GM12878 (cell line): ENCODE results near the gene MYBPC2. TPM values are rescaled to one million over a fixed set of nuclear protein-coding genes. Genes with fewer than 3 reads are reported as not detected.

Experiments used
- ASH2L ChIP-seq: fragments of 300-600, 200-600 bp; sonication (generic); IDR thresholded peaks from 2 replicates; pipeline ENCODE4 v1.6.1; 2017; ENCODE audit warnings: low read depth, mild to moderate bottlenecking, borderline replicate concordance
- CBX3 ChIP-seq: fragments of 200-600 bp; sonication (generic); IDR thresholded peaks from 2 replicates; pipeline ENCODE4 v1.6.1; 2016; ENCODE audit warnings: low read depth, borderline replicate concordance
- CHD2 ChIP-seq: IDR thresholded peaks from 2 replicates; pipeline ENCODE4 v1.6.1; 2011; ENCODE audit warnings: low read depth, low read length, improper control_type of control experiment, borderline replicate concordance
- CHD4 ChIP-seq: fragments of 200-600 bp; sonication (generic); IDR thresholded peaks from 2 replicates; pipeline ENCODE4 v1.6.1; 2016; ENCODE audit warnings: mild to moderate bottlenecking
- CREM ChIP-seq: IDR thresholded peaks from 2 replicates; pipeline ENCODE4 v1.6.1; 2014; ENCODE audit warnings: antibody characterized with exemption, low read depth
- IKZF2 ChIP-seq, 2 experiments: fragments of 450-650 bp; IDR thresholded peaks; 2 replicates each; pipeline ENCODE4 v1.6.1; 2017; ENCODE audit warnings: mild to moderate bottlenecking in 2 of 2, moderate library complexity in 2 of 2
- IRF4 ChIP-seq: IDR thresholded peaks from 2 replicates; pipeline ENCODE4 v1.6.1; 2011; ENCODE audit warnings: low read depth, low read length
- MYB ChIP-seq: fragments of 150-350 bp; IDR thresholded peaks from 2 replicates; pipeline ENCODE4 v1.6.1; 2014; ENCODE audit warnings: mild to moderate bottlenecking, low read depth, low read length, borderline replicate concordance
- PAX8 ChIP-seq: fragments of 450-650 bp; IDR thresholded peaks from 2 replicates; pipeline ENCODE4 v1.6.1; 2017; ENCODE audit warnings: mild to moderate bottlenecking, moderate library complexity
- POLR2A ChIP-seq: IDR thresholded peaks from 2 replicates; pipeline ENCODE4 v1.6.1; 2011; ENCODE audit warnings: low read depth, mild to moderate bottlenecking, low read length
- POU2F2 ChIP-seq: IDR thresholded peaks from 3 replicates; pipeline ENCODE4 v1.6.1; 2011; ENCODE audit warnings: low read depth, mild to moderate bottlenecking, low read length, borderline replicate concordance
- RBBP5 ChIP-seq: fragments of 200-600 bp; sonication (generic); conservative IDR thresholded peaks from 2 replicates; pipeline ENCODE4 v1.6.1; 2016
- SMAD5 ChIP-seq: IDR thresholded peaks from 2 replicates; pipeline ENCODE4 v1.6.1; 2016; ENCODE audit warnings: antibody characterized with exemption, low read depth
- SPI1 ChIP-seq: IDR thresholded peaks from 2 replicates; pipeline ENCODE4 v1.6.1; 2011; ENCODE audit warnings: low read depth, mild to moderate bottlenecking, low read length, moderate library complexity, borderline replicate concordance; ENCODE audit not compliant: insufficient read depth
- TCF12 ChIP-seq: IDR thresholded peaks from 2 replicates; pipeline ENCODE4 v1.6.1; 2011; ENCODE audit warnings: low read depth, mild to moderate bottlenecking, low read length
- WRNIP1 ChIP-seq: IDR thresholded peaks from 2 replicates; pipeline ENCODE4 v1.6.1; 2011; ENCODE audit warnings: low read depth, low read length, improper control_type of control experiment, borderline replicate concordance
- YBX1 ChIP-seq: fragments of 450-650 bp; IDR thresholded peaks from 2 replicates; pipeline ENCODE4 v1.6.1; 2016; ENCODE audit warnings: antibody characterized with exemption
- ZNF207 ChIP-seq: fragments of 450-650 bp; IDR thresholded peaks from 2 replicates; pipeline ENCODE4 v1.6.1; 2014; ENCODE audit warnings: antibody characterized with exemption, mild to moderate bottlenecking, borderline replicate concordance
- polyA plus RNA-seq, 11 experiments: library from polyadenylated mRNA; depleted of rRNA in 4 of 11; unstranded in 6 of 11; stranded (reverse) in 5 of 11; fragments of >200 nt; fragmentation: Nextera tagmentation in 4 of 11; fragmentation: Illumina TruSeq in 1 of 11; extraction: Ambion mirVana in 4 of 11; extraction: Trizol in 1 of 11; gene quantifications; 1 replicate in 1 of 11; 2 replicates in 10 of 11; pipeline versions ENCODE4 v1.2.1 to v1.2.3, GENCODE V29; 2011 to 2016; ENCODE audit warnings: inconsistent platforms in 2 of 11, missing spikeins in 2 of 11, low read depth in 1 of 11
- total RNA-seq, 4 experiments: library from RNA; depleted of rRNA in 3 of 4; stranded (reverse); fragments of >200 nt in 3 of 4; fragmentation: Illumina TruSeq in 1 of 4; extraction: Trizol in 1 of 4; gene quantifications; 2 replicates each; pipeline versions ENCODE4 v1.2.1 to v1.2.3, GENCODE V29; 2013 to 2021
- TF ChIP-seq, protein P1 (sequence below): fragments of 450-650 bp; formaldehyde crosslinking; IDR thresholded peaks from 2 replicates; pipeline ENCODE4 v1.4.0; 2022; ENCODE audit warnings: mild to moderate bottlenecking, moderate library complexity
- TF ChIP-seq, protein P2 (sequence below): fragments of 450-650 bp; IDR thresholded peaks from 2 replicates; pipeline ENCODE4 v1.6.1; 2017; ENCODE audit warnings: mild to moderate bottlenecking, moderate library complexity
- TF ChIP-seq, protein P3 (sequence below): IDR thresholded peaks from 2 replicates; pipeline ENCODE4 v1.6.1; 2012; ENCODE audit warnings: low read depth, low read length, improper control_type of control experiment
- TF ChIP-seq, protein P4 (sequence below): fragments of 450-650 bp; IDR thresholded peaks from 2 replicates; pipeline ENCODE4 v1.6.1; 2016; ENCODE audit warnings: mild to moderate bottlenecking

Gene MYBPC2
- total and polyA plus RNA-seq, 10 of the 15 experiments (the other 5 are each of a cell fraction or from before 2014, with no cell fraction given): 0.09 to 2.6 (median 0.61) TPM

DNA sequence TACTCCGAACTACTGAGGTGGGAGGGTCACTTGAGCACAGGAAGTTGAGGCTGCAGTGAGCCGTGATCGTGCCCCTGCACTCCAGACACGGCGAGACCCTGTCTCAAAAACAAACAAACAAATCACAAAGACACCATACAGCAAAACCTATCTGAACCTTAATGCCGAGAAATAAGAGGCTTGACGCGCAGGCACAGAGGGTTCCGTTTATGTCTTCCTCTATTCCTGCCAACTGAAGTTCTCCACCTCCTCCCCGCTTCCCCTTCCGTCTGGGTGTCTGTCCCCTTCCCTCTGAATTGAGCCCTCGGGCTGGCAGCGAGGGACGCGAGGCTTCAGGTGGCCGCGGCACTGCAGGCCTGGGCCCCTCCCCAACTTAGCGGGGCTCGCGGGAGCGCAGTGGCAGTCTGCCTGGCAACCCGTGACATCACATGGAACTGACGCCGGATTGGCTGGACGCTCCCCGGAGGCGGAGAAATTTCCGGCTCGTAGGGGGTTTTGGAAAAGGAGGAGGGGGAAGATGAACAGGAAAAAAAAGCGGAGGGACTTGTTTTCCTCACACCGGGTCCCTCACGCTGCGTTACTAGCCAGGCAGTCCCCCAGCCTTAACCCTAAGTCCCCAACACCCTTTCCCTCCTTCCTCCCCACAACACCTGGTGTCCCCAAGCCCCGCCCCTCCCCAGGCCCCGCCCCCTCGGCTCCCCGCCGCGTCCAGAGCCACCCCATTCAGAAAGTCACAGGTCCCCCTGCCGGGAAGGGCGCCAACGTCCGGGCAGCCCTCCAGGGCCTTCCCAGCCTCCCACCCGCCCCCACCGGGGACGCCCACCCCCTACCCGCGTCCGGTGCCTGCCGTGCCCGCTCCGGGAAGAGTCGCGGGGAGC, 1.1 kb upstream of the MYBPC2 start (continued):
- TF ChIP-seq CBX3: no peak
- TF ChIP-seq IRF4: no peak
- peak; percentile 66; the same call in 2 of the 3 replicates for TF ChIP-seq POU2F2
- TF ChIP-seq MYB: no peak
- TF ChIP-seq CREM: peak; percentile 98
- TF ChIP-seq, protein P1, sequence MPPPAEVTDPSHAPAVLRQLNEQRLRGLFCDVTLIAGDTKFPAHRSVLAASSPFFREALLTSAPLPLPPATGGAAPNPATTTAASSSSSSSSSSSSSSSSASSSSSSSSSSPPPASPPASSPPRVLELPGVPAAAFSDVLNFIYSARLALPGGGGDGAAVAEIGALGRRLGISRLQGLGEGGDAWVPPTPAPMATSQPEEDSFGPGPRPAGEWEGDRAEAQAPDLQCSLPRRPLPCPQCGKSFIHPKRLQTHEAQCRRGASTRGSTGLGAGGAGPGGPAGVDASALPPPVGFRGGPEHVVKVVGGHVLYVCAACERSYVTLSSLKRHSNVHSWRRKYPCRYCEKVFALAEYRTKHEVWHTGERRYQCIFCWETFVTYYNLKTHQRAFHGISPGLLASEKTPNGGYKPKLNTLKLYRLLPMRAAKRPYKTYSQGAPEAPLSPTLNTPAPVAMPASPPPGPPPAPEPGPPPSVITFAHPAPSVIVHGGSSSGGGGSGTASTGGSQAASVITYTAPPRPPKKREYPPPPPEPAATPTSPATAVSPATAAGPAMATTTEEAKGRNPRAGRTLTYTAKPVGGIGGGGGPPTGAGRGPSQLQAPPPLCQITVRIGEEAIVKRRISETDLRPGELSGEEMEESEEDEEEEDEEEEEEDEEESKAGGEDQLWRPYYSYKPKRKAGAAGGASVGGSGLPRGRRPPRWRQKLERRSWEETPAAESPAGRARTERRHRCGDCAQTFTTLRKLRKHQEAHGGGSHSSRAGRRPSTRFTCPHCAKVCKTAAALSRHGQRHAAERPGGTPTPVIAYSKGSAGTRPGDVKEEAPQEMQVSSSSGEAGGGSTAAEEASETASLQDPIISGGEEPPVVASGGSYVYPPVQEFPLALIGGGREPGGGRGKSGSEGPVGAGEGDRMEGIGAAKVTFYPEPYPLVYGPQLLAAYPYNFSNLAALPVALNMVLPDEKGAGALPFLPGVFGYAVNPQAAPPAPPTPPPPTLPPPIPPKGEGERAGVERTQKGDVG (CRISPR knock-in tag): no peak
- peak; percentile 42; the same call in 1 of the 2 replicates for TF ChIP-seq SMAD5
- TF ChIP-seq, protein P2, sequence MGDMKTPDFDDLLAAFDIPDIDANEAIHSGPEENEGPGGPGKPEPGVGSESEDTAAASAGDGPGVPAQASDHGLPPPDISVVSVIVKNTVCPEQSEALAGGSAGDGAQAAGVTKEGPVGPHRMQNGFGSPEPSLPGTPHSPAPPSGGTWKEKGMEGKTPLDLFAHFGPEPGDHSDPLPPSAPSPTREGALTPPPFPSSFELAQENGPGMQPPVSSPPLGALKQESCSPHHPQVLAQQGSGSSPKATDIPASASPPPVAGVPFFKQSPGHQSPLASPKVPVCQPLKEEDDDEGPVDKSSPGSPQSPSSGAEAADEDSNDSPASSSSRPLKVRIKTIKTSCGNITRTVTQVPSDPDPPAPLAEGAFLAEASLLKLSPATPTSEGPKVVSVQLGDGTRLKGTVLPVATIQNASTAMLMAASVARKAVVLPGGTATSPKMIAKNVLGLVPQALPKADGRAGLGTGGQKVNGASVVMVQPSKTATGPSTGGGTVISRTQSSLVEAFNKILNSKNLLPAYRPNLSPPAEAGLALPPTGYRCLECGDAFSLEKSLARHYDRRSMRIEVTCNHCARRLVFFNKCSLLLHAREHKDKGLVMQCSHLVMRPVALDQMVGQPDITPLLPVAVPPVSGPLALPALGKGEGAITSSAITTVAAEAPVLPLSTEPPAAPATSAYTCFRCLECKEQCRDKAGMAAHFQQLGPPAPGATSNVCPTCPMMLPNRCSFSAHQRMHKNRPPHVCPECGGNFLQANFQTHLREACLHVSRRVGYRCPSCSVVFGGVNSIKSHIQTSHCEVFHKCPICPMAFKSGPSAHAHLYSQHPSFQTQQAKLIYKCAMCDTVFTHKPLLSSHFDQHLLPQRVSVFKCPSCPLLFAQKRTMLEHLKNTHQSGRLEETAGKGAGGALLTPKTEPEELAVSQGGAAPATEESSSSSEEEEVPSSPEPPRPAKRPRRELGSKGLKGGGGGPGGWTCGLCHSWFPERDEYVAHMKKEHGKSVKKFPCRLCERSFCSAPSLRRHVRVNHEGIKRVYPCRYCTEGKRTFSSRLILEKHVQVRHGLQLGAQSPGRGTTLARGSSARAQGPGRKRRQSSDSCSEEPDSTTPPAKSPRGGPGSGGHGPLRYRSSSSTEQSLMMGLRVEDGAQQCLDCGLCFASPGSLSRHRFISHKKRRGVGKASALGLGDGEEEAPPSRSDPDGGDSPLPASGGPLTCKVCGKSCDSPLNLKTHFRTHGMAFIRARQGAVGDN: peak; percentile 83; the same call in 1 of the 2 replicates
- TF ChIP-seq TCF12: no peak
- no peak for TF ChIP-seq CHD4
- TF ChIP-seq WRNIP1: no peak
- TF ChIP-seq CHD2: peak; percentile 92
- TF ChIP-seq SPI1: 0 out of 2 replicates have a peak, but pooled peaks have one; percentile 1
- TF ChIP-seq, protein P3, sequence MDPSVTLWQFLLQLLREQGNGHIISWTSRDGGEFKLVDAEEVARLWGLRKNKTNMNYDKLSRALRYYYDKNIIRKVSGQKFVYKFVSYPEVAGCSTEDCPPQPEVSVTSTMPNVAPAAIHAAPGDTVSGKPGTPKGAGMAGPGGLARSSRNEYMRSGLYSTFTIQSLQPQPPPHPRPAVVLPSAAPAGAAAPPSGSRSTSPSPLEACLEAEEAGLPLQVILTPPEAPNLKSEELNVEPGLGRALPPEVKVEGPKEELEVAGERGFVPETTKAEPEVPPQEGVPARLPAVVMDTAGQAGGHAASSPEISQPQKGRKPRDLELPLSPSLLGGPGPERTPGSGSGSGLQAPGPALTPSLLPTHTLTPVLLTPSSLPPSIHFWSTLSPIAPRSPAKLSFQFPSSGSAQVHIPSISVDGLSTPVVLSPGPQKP: no peak
- TF ChIP-seq IKZF2 (IDR thresholded peaks at IDR 0.05): no peak
- no peak for TF ChIP-seq YBX1
- TF ChIP-seq ZNF207: no peak
- no peak for TF ChIP-seq RBBP5
- no peak for TF ChIP-seq PAX8
- TF ChIP-seq, protein P4, sequence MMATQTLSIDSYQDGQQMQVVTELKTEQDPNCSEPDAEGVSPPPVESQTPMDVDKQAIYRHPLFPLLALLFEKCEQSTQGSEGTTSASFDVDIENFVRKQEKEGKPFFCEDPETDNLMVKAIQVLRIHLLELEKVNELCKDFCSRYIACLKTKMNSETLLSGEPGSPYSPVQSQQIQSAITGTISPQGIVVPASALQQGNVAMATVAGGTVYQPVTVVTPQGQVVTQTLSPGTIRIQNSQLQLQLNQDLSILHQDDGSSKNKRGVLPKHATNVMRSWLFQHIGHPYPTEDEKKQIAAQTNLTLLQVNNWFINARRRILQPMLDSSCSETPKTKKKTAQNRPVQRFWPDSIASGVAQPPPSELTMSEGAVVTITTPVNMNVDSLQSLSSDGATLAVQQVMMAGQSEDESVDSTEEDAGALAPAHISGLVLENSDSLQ: peak; percentile 11; the same call in 1 of the 2 replicates
- no peak for TF ChIP-seq ASH2L
- peak; percentile 71 for TF ChIP-seq POLR2A
